Hepatocyte (in vitro differentiated cells): ENCODE measurements around the gene TBL1X. TPM values are rescaled to one million over a fixed set of nuclear protein-coding genes. Genes with fewer than 3 reads are reported as not detected.

Experiments used
- DNase-seq: peaks from one replicate; pipeline ENCODE4 v3.0.0-alpha.2; 2016; ENCODE audit warnings: low spot score
- H2AFZ ChIP-seq: fragments of 200-600 bp; sonication (generic); 2 replicates; pipeline ENCODE4 v1.6.0; 2016; ENCODE audit warnings: antibody characterized with exemption, mild to moderate bottlenecking
- H3K27ac ChIP-seq: fragments of 200-600 bp; sonication (generic); 2 replicates; pipeline ENCODE4 v1.5.1; 2016; ENCODE audit warnings: mild to moderate bottlenecking
- H3K27me3 ChIP-seq: fragments of 200-600 bp; sonication (generic); 2 replicates; pipeline ENCODE4 v1.6.1; 2016
- H3K36me3 ChIP-seq: fragments of 200-600 bp; sonication (generic); replicated peaks from 2 replicates; pipeline ENCODE4 v1.5.1; 2016; ENCODE audit warnings: low read depth; ENCODE audit not compliant: insufficient read depth
- H3K4me1 ChIP-seq: fragments of 200-600 bp; sonication (generic); 2 replicates; pipeline ENCODE4 v1.5.1; 2016; ENCODE audit warnings: mild to moderate bottlenecking, moderate library complexity; ENCODE audit not compliant: insufficient read depth
- H3K4me2 ChIP-seq: fragments of 200-600 bp; sonication (generic); 2 replicates; pipeline ENCODE4 v1.6.0; 2016
- H3K4me3 ChIP-seq: fragments of 200-600 bp; sonication (generic); 2 replicates; pipeline ENCODE4 v1.5.1; 2016; ENCODE audit warnings: mild to moderate bottlenecking
- H3K79me2 ChIP-seq: fragments of 200-600 bp; sonication (generic); 2 replicates; pipeline ENCODE4 v1.6.0; 2017; ENCODE audit warnings: mild to moderate bottlenecking
- H3K9me2 ChIP-seq: fragments of 200-600 bp; sonication (generic); replicated peaks from 2 replicates; pipeline ENCODE4 v1.6.0; 2017; ENCODE audit warnings: mild to moderate bottlenecking; ENCODE audit not compliant: insufficient read depth
- H3K9me3 ChIP-seq: fragments of 200-600 bp; sonication (generic); 2 replicates; pipeline ENCODE4 v1.5.1; 2016; ENCODE audit warnings: low read depth, mild to moderate bottlenecking
- H4K20me1 ChIP-seq: fragments of 200-600 bp; sonication (generic); 2 replicates; pipeline ENCODE4 v1.6.0; 2016; ENCODE audit warnings: mild to moderate bottlenecking; ENCODE audit not compliant: insufficient read depth, poor library complexity, severe bottlenecking
- EZH2 ChIP-seq: fragments of 200-600 bp; sonication (generic); IDR thresholded peaks from 2 replicates; pipeline ENCODE4 v1.6.1; 2016; ENCODE audit warnings: antibody characterized with exemption, mild to moderate bottlenecking, borderline replicate concordance
- EZH2phosphoT487 ChIP-seq: fragments of 200-600 bp; sonication (generic); IDR thresholded peaks from one replicate; pipeline ENCODE4 v1.6.1; 2018; ENCODE audit warnings: antibody characterized with exemption, mild to moderate bottlenecking, low read depth, moderate library complexity; ENCODE audit not compliant: unreplicated experiment, severe bottlenecking
- WGBS: methylation state at CpG from one replicate; pipeline ENCODE4 v1.1.6; 2016; ENCODE audit warnings: low lambda C conversion rate; ENCODE audit errors: missing lambda C conversion rate; 5-methylcytosine and 5-hydroxymethylcytosine counted together
- polyA plus RNA-seq: library from polyadenylated mRNA; unstranded; fragments of >200 nt; fragmentation: Nextera tagmentation; extraction: Ambion mirVana; gene quantifications from 2 replicates; pipeline ENCODE4 v1.2.1, GENCODE V29; 2016
- total RNA-seq: library from RNA; depleted of rRNA; stranded (reverse); fragments of >200 nt; gene quantifications from 2 replicates; pipeline ENCODE4 v1.2.3, GENCODE V29; 2014
- TF ChIP-seq, protein P1 (sequence below): fragments of 200-600 bp; sonication (generic); IDR thresholded peaks from 2 replicates; pipeline ENCODE4 v1.5.1; 2016; ENCODE audit warnings: antibody characterized with exemption, mild to moderate bottlenecking; ENCODE audit not compliant: poor library complexity

TBL1X gene
- total RNA-seq (14.9 and 18.6 TPM in 2 replicates), polyA plus RNA-seq (12.3 and 16.0 TPM in 2 replicates)

DNA sequence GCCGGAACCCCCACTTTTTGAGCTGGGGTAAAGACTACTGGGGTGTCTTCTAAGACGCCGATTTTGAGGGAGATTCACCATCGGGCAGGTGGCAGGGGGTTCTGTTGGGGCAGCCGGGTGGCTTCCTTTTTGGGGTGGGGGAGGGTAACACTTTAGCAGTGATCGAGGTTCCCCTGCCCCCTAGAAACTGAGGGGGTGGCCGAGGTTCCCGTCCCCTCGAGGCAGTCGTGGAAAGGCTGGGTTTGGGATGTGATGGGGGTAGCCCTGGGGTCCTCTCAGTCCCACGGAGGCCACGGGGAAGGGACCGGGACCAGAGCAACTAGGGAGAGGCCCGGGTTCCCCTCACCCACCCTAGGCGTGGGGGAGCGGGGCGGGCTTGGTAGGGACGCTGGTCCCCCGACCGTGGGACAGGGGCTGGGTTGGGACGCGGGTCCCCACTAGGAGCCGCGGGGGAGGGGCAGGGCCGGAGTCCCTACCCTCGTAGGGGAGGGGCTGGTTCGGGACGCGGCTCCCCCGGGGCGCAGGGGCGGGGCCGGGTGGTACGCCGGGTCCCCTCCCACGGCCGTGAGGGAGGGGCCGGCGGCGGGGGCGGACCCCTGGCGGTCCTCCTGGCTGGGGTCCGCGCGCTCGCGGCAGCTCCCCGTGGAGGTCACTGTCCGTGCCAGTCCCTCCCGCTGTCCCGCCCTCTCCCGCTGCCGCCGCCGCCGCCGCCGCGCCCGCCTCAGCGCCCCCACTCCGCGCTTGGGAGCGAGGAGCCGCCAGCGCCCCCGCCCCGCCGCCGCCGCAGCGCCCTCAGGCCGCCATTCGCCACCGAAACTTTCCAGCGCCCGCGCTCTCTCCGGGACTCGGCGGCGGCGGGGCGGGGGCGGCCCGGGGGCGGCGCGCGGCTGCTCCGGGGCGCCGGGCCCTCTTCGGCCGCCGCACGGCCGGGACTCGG, at the start of gene TBL1X:
TSS of gene TBL1X (plus strand) at position 624 of the 937 bp plus-strand sequence. CDS start 188,529 bp downstream, outside the sequence.
- Histone ChIP-seq H3K9me2 (no peaks in the 10 kb centered on the region), H4K20me1 (peaks cover 14% of the 10 kb centered on the region), H3K4me2 (peak within 1 kb of the TSS; percentile 84), H3K9me3 (no peaks in the 10 kb centered on the region), H3K27me3 (no peaks in the 10 kb centered on the region), H3K79me2 (peaks cover 36% of the 10 kb centered on the region), H3K27ac (peak within 1 kb of the TSS; percentile 78), H3K4me1 (peaks cover 17% of the 10 kb centered on the region), H3K36me3 (no peaks in the 10 kb centered on the region), H2AFZ (peak within 1 kb of the TSS; percentile 40), H3K4me3 (peak within 1 kb of the TSS; percentile 55)
- TF ChIP-seq EZH2phosphoT487 (no peak), EZH2 (no peak)
- TF ChIP-seq, protein P1, sequence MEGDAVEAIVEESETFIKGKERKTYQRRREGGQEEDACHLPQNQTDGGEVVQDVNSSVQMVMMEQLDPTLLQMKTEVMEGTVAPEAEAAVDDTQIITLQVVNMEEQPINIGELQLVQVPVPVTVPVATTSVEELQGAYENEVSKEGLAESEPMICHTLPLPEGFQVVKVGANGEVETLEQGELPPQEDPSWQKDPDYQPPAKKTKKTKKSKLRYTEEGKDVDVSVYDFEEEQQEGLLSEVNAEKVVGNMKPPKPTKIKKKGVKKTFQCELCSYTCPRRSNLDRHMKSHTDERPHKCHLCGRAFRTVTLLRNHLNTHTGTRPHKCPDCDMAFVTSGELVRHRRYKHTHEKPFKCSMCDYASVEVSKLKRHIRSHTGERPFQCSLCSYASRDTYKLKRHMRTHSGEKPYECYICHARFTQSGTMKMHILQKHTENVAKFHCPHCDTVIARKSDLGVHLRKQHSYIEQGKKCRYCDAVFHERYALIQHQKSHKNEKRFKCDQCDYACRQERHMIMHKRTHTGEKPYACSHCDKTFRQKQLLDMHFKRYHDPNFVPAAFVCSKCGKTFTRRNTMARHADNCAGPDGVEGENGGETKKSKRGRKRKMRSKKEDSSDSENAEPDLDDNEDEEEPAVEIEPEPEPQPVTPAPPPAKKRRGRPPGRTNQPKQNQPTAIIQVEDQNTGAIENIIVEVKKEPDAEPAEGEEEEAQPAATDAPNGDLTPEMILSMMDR: no peak
- peak; percentile 77 for DNase-seq
- WGBS: 42% methylated on average over 15 of the region's 99 CpGs

DNA sequence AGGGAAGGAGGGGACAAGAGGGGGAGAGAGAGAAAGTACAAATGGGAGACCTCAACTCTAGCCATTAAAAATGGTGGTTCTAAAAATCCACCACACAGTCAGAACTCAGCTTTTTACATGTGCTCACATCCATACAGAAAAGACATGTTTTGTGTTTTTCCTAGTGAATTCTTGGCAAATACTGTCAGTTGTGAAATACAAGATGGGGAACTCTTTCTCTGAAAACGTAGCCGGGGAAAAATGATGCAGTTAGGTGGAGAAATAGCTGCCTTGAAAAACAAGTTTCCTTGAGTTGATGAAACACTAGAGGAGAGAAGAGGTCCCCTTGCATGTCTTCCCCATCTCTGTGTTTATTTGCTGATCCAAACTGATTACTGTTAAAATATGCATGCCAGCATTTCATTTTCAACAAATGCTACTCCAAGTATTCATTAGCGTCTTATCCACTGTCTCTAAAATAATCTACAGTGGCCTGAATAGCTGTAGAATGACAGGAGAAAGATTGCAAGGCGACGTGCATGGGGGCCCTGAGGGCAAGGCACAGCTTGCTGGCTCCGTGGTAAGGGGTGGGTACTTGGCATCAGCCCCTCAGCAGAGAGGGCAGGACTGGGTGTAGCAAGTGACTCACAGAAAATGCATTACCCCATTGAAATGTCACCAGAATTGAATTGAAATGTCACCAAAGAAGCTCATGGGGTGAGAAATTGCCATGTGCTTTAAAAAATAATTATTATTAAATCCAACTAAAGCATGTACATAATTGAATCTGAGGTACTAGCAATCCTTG, 48.1 kb upstream of the TBL1X start:
- Histone ChIP-seq H3K9me3 (no peaks in the 10 kb centered on the region), H3K4me1 (no peaks in the 10 kb centered on the region), H3K27me3 (no peaks in the 10 kb centered on the region), H3K79me2 (no peaks in the 10 kb centered on the region), H3K4me3 (no peak overlapping the region), H3K36me3 (no peaks in the 10 kb centered on the region), H3K9me2 (no peaks in the 10 kb centered on the region), H2AFZ (no peak overlapping the region), H4K20me1 (no peaks in the 10 kb centered on the region), H3K27ac (no peak overlapping the region), H3K4me2 (no peak overlapping the region)
- 55% methylated on average over 6 of the region's 6 CpGs for WGBS
- no peak for DNase-seq
- TF ChIP-seq, protein P1: no peak
- TF ChIP-seq EZH2phosphoT487: no peak
- TF ChIP-seq EZH2: no peak

DNA sequence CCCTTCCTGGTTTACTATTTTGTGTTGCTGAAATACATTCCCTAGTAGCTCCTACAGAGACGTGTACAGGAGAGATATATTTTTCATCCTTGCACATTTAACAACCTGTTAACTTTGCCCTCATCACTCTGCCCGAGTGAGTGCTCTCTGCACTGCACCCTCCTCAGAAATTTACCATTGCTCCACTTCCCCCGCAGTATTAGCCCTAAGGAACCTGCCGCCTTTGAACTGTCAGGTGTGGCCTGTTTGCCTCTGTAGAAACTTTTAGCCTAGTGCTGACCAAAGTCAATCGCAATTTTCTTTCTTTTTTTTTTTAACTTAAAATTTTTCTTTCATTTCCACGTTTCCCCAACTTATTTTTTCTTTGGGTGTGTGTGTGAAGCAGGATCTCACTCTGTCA, 46.6 kb upstream of the TBL1X start:
- Histone ChIP-seq H3K27me3 (no peaks in the 10 kb centered on the region), H3K79me2 (no peaks in the 10 kb centered on the region), H3K9me3 (no peaks in the 10 kb centered on the region), H3K27ac (no peak overlapping the region), H3K4me1 (no peaks in the 10 kb centered on the region), H4K20me1 (no peaks in the 10 kb centered on the region), H2AFZ (no peak overlapping the region), H3K4me3 (no peak overlapping the region), H3K4me2 (no peak overlapping the region), H3K36me3 (no peaks in the 10 kb centered on the region), H3K9me2 (no peaks in the 10 kb centered on the region)
- 70% methylated on average over 6 of the region's 6 CpGs for WGBS
- DNase-seq: no peak
- TF ChIP-seq EZH2phosphoT487 (no peak), EZH2 (no peak)
- TF ChIP-seq, protein P1: no peak
